HepG2 (cell line): Measurements from ENCODE around the gene IL22RA1. TPM values are rescaled to one million over a fixed set of nuclear protein-coding genes. Genes with fewer than 3 reads are reported as not detected.

Source experiments
- ATAC-seq: fragments of 200-7000 bp; cut with Tn5 transposase; 3 replicates; pipeline ENCODE4 v1.9.1; 2020; ENCODE audit warnings: mild to moderate bottlenecking, moderate library complexity
- BruUV-seq: library from RNA; stranded (reverse); fragments of 400-500 nt; replicated peaks from 2 replicates; lab custom pipeline; 2021; lab: Mats Ljungman, UMichigan
- CTCF ChIA-PET: fragments of 300-600 bp; formaldehyde crosslinking; extraction: SDS; loops from one replicate; lab custom pipeline; 2021; ENCODE audit warnings: low total read pairs, inconsistent platforms, low intra/inter-chr PET ratio; lab: Yijun Ruan, JAX
- POLR2A ChIA-PET: fragments of 350-600 bp; sonication (Branson Sonifier 250); formaldehyde crosslinking; loops from one replicate; lab custom pipeline; 2020; ENCODE audit warnings: antibody characterized with exemption, inconsistent platforms; lab: Yijun Ruan, JAX
- DNase-seq: peaks from one replicate; pipeline ENCODE4 v3.0.0-alpha.2; 2015; ENCODE audit warnings: low spot score
- FAIRE-seq: peaks from 3 replicates; lab custom pipeline; 2011; peaks lifted over from hg19 to GRCh38; lab: Jason Lieb, UNC
- H2AFZ ChIP-seq: one replicate; pipeline ENCODE4 v1.6.1; 2011; ENCODE audit warnings: low read length, inconsistent platforms
- H3K27ac ChIP-seq: fragments of 300-600 bp; 3 replicates; pipeline ENCODE4 v1.8.0; 2011; ENCODE audit warnings: mixed run types, mild to moderate bottlenecking, mixed read lengths, low read length, inconsistent platforms; ENCODE audit not compliant: insufficient read depth; ENCODE audit errors: extremely low read length
- H3K27me3 ChIP-seq, 2 experiments: fragments of 200-600 bp in 1 of 2; 2 replicates in 1 of 2; 3 replicates in 1 of 2; pipeline versions ENCODE4 v1.6.0 to v1.8.0; 2011; ENCODE audit warnings: low read length in 2 of 2, mild to moderate bottlenecking in 2 of 2, moderate library complexity in 2 of 2, inconsistent platforms in 1 of 2; ENCODE audit not compliant: insufficient read depth in 2 of 2, control insufficient read depth in 1 of 2
- H3K36me3 ChIP-seq, 2 experiments: fragments of 200-600 bp in 1 of 2; replicated peaks in 1 of 2; 2 replicates in 1 of 2; 3 replicates in 1 of 2; pipeline versions ENCODE4 v1.5.1 to v1.8.0; 2011; ENCODE audit warnings: low read length in 2 of 2, inconsistent platforms in 1 of 2; ENCODE audit not compliant: insufficient read depth in 2 of 2, control insufficient read depth in 1 of 2
- H3K4me1 ChIP-seq: 2 replicates; pipeline ENCODE4 v1.5.1; 2012; ENCODE audit warnings: low read length, inconsistent platforms; ENCODE audit not compliant: insufficient read depth
- H3K4me2 ChIP-seq: 2 replicates; pipeline ENCODE4 v1.6.0; 2011; ENCODE audit warnings: low read depth, low read length, inconsistent platforms
- H3K4me3 ChIP-seq, 3 experiments: fragments of 200-600 bp in 1 of 3; sonication (generic), shearing (Covaris generic) in 1 of 3; replicated peaks in 1 of 3; 2 replicates each; pipeline ENCODE4 v1.5.1; 2011 to 2016; ENCODE audit warnings: low read length in 3 of 3, inconsistent platforms in 2 of 3, low read depth in 2 of 3, mild to moderate bottlenecking in 2 of 3, control low read depth in 1 of 3, mixed read lengths in 1 of 3; ENCODE audit not compliant: insufficient read depth in 1 of 3
- H3K79me2 ChIP-seq: one replicate; pipeline ENCODE4 v1.6.1; 2011; ENCODE audit warnings: low read length, inconsistent platforms; ENCODE audit not compliant: insufficient read depth
- H3K9ac ChIP-seq: 2 replicates; pipeline ENCODE4 v1.6.0; 2011; ENCODE audit warnings: mild to moderate bottlenecking, low read depth, low read length, inconsistent platforms; ENCODE audit not compliant: insufficient read depth
- H3K9me3 ChIP-seq: 2 replicates; pipeline ENCODE4 v1.5.1; 2012; ENCODE audit warnings: mild to moderate bottlenecking, low read length
- H4K20me1 ChIP-seq: 2 replicates; pipeline ENCODE4 v1.6.0; 2011; ENCODE audit warnings: inconsistent platforms, mild to moderate bottlenecking, low read length, moderate library complexity; ENCODE audit not compliant: insufficient read depth
- CCDC6 ChIP-seq: sonication (generic); formaldehyde crosslinking; IDR thresholded peaks from 2 replicates; pipeline ENCODE4 v1.8.1; 2022; ENCODE audit warnings: mild to moderate bottlenecking, missing genetic modification reagents, moderate library complexity
- DMAP1 ChIP-seq: IDR thresholded peaks from 2 replicates; pipeline ENCODE4 v1.6.1; 2016
- NFKBIZ ChIP-seq: IDR thresholded peaks from 2 replicates; pipeline ENCODE4 v1.6.1; 2018; ENCODE audit warnings: missing genetic modification reagents, missing compliant biosample characterization
- POLR2A ChIP-seq, 2 experiments: IDR thresholded peaks; 2 replicates each; pipeline ENCODE4 v1.6.1; 2011; ENCODE audit warnings: low read depth in 2 of 2, low read length in 2 of 2, mild to moderate bottlenecking in 1 of 2, moderate library complexity in 1 of 2; ENCODE audit not compliant: insufficient read depth in 1 of 2
- THAP9 ChIP-seq: sonication (generic); formaldehyde crosslinking; IDR thresholded peaks from 2 replicates; pipeline ENCODE4; 2020; ENCODE audit warnings: missing genetic modification reagents, mild to moderate bottlenecking, borderline replicate concordance
- ZNF503 ChIP-seq: sonication (generic); formaldehyde crosslinking; IDR thresholded peaks from 2 replicates; pipeline ENCODE4 v1.4.0; 2020; ENCODE audit warnings: missing genetic modification reagents
- ZNF576 ChIP-seq: sonication (generic); formaldehyde crosslinking; IDR thresholded peaks from 2 replicates; pipeline ENCODE4 v1.4.0; 2020; ENCODE audit warnings: mild to moderate bottlenecking, missing genetic modification reagents
- WGBS: methylation state at CpG from one replicate; pipeline ENCODE4 v1.1.6; 2017; ENCODE audit warnings: low lambda C conversion rate; 5-methylcytosine and 5-hydroxymethylcytosine counted together
- in situ Hi-C: cut with HindIII; loops from 2 replicates; pipeline ENCODE4 v1.10.0; 2017; ENCODE audit warnings: low pct_unique_long_range_greater_than_20kb; ENCODE audit not compliant: extremely low pct_ligation_motif_present
- intact Hi-C: fragments of 100-400 bp; cut with micrococcal nuclease; formaldehyde crosslinking; loops from one replicate; pipeline ENCODE4 v1.10.0; 2022; ENCODE audit not compliant: unreplicated experiment
- polyA plus RNA-seq, 8 experiments: library from polyadenylated mRNA; depleted of rRNA in 3 of 8; stranded (reverse) in 7 of 8; unstranded in 1 of 8; fragments of >200 nt; fragmentation: Illumina TruSeq in 4 of 8; extraction: Trizol in 4 of 8; gene quantifications; 2 replicates each; pipeline versions ENCODE4 v1.2.1 to v1.2.3, GENCODE V29; 2011 to 2016; ENCODE audit warnings: low read depth in 4 of 8, missing spikeins in 1 of 8, mixed read lengths in 1 of 8; ENCODE audit not compliant: insufficient read depth in 1 of 8
- total RNA-seq, 5 experiments: library from RNA; depleted of rRNA; stranded (reverse); fragments of >200 nt; fragmentation: Illumina TruSeq; extraction: Trizol; gene quantifications; 2 replicates each; pipeline ENCODE4 v1.2.3, GENCODE V29; 2016; ENCODE audit warnings: low read depth in 1 of 5
- TF ChIP-seq, protein P1 (sequence below): sonication (generic); formaldehyde crosslinking; IDR thresholded peaks from 2 replicates; pipeline ENCODE4 v1.9.0; 2022; ENCODE audit warnings: missing genetic modification reagents, mild to moderate bottlenecking, borderline replicate concordance
- TF ChIP-seq, protein P2 (sequence below): IDR thresholded peaks from 2 replicates; pipeline ENCODE4 v1.6.1; 2016; ENCODE audit warnings: missing genetic modification reagents, missing compliant biosample characterization
- TF ChIP-seq, protein P3 (sequence below): sonication (generic); formaldehyde crosslinking; IDR thresholded peaks from 2 replicates; pipeline ENCODE4 v1.4.0; 2020; ENCODE audit warnings: missing genetic modification reagents

IL22RA1 gene
- total and polyA plus RNA-seq, 2 of the 13 experiments (the other 11 are each of a cell fraction or from before 2014, with no cell fraction given) = 4.4 to 10.2 TPM

DNA sequence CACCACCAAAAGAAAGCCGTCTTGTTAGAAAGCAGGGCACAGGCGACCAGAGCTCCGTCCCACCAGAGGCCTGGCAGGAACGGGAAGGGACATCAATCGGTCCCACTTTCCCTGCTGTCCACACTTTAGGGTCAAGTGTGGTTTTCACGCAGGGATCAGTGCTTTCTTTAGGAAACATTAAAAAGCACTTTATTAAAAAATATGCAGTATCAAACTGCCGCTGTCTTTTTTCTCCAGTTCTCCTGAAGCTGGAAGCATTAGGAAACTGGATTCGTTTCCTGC is 43.7 kb upstream of the IL22RA1 start:
- in situ Hi-C loops = no loop called here
- Histone ChIP-seq H3K36me3 (no peaks in the 10 kb centered on the region), H3K27me3 (no peaks in the 10 kb centered on the region), H3K79me2 (peaks cover 12% of the 10 kb centered on the region), H3K4me1 (peaks cover 80% of the 10 kb centered on the region), H3K4me3 (peak overlapping the region; percentile 68 to 82 (median 78)), H3K9ac (peak overlapping the region; percentile 75), H4K20me1 (no peaks in the 10 kb centered on the region), H3K27ac (peak overlapping the region; percentile 78), H2AFZ (no peak overlapping the region), H3K4me2 (peak overlapping the region; percentile 94), H3K9me3 (no peaks in the 10 kb centered on the region)
- CTCF ChIA-PET = no interaction called here
- TF ChIP-seq ZNF503 (CRISPR knock-in tag) = no peak
- 0 out of 2 replicates have a peak, but pooled peaks have one; percentile 2 for TF ChIP-seq DMAP1
- TF ChIP-seq CCDC6 (CRISPR knock-in tag) = 0 out of 2 replicates have a peak, but pooled peaks have one; percentile 4
- TF ChIP-seq, protein P1, sequence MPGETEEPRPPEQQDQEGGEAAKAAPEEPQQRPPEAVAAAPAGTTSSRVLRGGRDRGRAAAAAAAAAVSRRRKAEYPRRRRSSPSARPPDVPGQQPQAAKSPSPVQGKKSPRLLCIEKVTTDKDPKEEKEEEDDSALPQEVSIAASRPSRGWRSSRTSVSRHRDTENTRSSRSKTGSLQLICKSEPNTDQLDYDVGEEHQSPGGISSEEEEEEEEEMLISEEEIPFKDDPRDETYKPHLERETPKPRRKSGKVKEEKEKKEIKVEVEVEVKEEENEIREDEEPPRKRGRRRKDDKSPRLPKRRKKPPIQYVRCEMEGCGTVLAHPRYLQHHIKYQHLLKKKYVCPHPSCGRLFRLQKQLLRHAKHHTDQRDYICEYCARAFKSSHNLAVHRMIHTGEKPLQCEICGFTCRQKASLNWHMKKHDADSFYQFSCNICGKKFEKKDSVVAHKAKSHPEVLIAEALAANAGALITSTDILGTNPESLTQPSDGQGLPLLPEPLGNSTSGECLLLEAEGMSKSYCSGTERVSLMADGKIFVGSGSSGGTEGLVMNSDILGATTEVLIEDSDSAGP (CRISPR knock-in tag) = 0 out of 2 replicates have a peak, but pooled peaks have one; percentile 2
- TF ChIP-seq, protein P2, sequence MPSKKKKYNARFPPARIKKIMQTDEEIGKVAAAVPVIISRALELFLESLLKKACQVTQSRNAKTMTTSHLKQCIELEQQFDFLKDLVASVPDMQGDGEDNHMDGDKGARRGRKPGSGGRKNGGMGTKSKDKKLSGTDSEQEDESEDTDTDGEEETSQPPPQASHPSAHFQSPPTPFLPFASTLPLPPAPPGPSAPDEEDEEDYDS = no peak
- no peak for TF ChIP-seq THAP9 (CRISPR knock-in tag)
- TF ChIP-seq NFKBIZ (CRISPR knock-in tag) = 0 out of 2 replicates have a peak, but pooled peaks have one; percentile 7
- TF ChIP-seq POLR2A (IDR thresholded peaks at IDR 0.05; ENCODE audit: insufficient read depth in 1 of 2, low read depth in 2 of 2, low read length in 2 of 2) = 0 out of 4 replicates have a peak, but pooled peaks of 1 of the 2 experiments have one; percentile 7
- TF ChIP-seq ZNF576 (CRISPR knock-in tag) = no peak
- TF ChIP-seq, protein P3, sequence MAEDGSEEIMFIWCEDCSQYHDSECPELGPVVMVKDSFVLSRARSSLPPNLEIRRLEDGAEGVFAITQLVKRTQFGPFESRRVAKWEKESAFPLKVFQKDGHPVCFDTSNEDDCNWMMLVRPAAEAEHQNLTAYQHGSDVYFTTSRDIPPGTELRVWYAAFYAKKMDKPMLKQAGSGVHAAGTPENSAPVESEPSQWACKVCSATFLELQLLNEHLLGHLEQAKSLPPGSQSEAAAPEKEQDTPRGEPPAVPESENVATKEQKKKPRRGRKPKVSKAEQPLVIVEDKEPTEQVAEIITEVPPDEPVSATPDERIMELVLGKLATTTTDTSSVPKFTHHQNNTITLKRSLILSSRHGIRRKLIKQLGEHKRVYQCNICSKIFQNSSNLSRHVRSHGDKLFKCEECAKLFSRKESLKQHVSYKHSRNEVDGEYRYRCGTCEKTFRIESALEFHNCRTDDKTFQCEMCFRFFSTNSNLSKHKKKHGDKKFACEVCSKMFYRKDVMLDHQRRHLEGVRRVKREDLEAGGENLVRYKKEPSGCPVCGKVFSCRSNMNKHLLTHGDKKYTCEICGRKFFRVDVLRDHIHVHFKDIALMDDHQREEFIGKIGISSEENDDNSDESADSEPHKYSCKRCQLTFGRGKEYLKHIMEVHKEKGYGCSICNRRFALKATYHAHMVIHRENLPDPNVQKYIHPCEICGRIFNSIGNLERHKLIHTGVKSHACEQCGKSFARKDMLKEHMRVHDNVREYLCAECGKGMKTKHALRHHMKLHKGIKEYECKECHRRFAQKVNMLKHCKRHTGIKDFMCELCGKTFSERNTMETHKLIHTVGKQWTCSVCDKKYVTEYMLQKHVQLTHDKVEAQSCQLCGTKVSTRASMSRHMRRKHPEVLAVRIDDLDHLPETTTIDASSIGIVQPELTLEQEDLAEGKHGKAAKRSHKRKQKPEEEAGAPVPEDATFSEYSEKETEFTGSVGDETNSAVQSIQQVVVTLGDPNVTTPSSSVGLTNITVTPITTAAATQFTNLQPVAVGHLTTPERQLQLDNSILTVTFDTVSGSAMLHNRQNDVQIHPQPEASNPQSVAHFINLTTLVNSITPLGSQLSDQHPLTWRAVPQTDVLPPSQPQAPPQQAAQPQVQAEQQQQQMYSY (CRISPR knock-in tag) = 0 out of 2 replicates have a peak, but pooled peaks have one; percentile 69
- no peak for ATAC-seq
- intact Hi-C loops = loop anchor here (5.0 kb wide), 2 partner anchors 34 to 74 kb away; partner anchors contain the start of gene MYOM3
- DNase-seq = no peak
- POLR2A ChIA-PET = interaction anchor here (0.8 to 1.3 kb wide), 4 partner anchors 29 to 316 kb away, joined by 3 to 5 read pairs (median 3); partner anchors contain the start of gene RCAN3
- 3% methylated on average over 8 of the region's 8 CpGs for WGBS
- no peak for FAIRE-seq
- BruUV-seq = no TSS peak
